GM10266 (cell line): ENCODE results near the gene ULK4.

ENCODE experiments used
- DNase-seq: peaks from one replicate; pipeline ENCODE4 v3.0.0; 2012; ENCODE audit errors: extremely low spot score
- TF ChIP-seq, protein P1 (sequence below): IDR thresholded peaks from 2 replicates; pipeline ENCODE4 v1.5.1; 2012; ENCODE audit warnings: mild to moderate bottlenecking, low read depth; ENCODE audit not compliant: control insufficient read depth, insufficient read depth; ENCODE audit errors: missing control alignments

Gene ULK4

DNA sequence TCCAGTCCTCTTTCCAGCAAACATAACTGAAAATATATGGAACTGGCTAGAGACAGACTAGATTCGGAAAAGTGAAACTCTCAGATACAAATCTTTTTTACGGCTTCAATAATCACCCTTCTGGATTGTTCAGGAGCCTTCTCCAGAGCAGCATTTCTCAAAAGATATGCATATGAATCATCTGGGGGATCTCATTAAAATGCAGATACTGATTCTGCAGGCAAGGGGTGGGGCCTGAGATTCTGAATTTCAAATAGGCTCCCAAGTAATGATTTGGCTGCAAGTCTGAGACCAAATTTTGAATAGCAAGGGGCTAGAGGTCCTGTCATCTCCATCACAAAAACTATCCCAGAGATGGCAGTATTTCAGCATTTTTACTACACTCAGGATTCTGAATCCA lies 597.2 kb downstream of the ULK4 start:
- TF ChIP-seq, protein P1, sequence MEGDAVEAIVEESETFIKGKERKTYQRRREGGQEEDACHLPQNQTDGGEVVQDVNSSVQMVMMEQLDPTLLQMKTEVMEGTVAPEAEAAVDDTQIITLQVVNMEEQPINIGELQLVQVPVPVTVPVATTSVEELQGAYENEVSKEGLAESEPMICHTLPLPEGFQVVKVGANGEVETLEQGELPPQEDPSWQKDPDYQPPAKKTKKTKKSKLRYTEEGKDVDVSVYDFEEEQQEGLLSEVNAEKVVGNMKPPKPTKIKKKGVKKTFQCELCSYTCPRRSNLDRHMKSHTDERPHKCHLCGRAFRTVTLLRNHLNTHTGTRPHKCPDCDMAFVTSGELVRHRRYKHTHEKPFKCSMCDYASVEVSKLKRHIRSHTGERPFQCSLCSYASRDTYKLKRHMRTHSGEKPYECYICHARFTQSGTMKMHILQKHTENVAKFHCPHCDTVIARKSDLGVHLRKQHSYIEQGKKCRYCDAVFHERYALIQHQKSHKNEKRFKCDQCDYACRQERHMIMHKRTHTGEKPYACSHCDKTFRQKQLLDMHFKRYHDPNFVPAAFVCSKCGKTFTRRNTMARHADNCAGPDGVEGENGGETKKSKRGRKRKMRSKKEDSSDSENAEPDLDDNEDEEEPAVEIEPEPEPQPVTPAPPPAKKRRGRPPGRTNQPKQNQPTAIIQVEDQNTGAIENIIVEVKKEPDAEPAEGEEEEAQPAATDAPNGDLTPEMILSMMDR, result no peak

DNA sequence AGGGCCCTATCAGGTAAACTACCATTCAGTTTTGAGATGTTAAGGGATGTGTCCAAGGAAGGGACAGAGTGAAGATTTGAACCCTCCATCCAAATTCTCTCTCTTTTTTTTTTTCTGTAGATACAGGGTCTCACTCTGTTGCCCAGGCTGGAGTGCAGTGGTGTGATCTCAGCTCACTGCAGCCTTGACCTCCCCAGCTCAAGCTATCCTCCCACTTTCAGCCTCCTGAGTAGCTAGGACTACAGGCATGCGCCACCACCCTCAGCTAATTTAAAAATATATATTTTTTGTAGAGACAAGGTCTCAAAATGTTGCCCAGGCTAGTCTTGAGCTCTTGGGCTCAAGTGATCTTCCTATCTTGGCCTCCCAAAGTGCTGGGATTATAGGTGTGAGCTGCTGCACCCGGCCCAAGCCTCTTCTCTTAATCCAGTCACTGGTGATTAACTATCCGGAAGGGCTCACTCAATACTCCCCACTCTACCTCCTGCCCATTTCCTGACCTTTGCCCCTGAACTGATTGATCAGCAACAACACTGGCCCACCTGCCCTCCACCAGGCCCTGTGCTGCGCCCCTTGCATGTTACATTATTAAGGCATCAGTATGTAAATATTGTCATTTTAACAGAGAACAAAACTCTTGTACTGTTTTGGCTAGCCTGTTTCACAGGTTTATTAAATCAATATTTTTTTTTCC lies 597.9 kb downstream of the ULK4 start:
- TF ChIP-seq, protein P1, result no peak
- DNase-seq, result no peak

More for the DNA sequence above, 597.2 kb downstream of the ULK4 start:
- DNase-seq, result no peak

DNA sequence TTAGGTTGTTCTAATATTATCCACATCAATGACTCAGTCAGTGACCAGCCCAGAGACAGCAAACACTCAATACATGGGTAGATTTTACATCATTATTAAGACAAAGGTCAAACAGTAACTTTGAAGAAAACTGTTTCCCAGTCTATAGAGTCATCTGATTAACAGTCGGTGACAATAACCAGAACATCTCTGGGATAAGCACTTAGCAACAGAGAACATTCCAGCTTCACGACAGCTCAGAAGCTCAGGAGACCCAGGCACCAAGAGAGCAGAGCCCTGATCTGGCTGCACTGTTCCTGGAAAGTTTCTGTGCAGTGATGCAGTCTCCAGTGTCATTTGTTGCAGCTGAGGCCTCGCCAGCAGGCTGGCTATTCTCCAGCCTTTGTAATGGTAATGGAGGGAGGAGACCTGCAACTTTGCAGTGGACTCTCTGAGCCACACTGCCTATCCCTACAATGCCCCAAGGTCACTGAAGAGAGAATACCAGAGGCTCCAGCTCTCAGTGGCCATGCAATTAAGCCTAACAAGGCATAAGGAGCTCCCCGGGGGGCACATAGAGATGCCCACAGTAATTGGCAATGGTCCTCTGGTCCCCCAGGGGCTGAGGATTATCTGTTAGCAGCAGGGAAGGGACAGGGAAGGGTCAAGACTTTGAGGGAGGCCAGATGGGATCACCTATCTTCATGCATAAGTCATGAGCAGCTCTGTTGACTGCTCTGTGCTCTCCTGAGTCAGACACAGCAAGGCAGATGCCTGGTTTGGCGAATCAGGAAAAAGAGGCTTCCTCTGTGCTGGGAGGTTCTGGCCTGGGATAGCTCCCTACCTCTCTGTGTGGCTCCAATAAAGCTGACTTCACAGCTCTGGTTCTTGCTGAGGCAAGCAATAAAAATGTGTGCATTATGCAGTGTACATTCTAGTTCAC lies 599.0 kb downstream of the ULK4 start:
- TF ChIP-seq, protein P1, result no peak
- no peak for DNase-seq

DNA sequence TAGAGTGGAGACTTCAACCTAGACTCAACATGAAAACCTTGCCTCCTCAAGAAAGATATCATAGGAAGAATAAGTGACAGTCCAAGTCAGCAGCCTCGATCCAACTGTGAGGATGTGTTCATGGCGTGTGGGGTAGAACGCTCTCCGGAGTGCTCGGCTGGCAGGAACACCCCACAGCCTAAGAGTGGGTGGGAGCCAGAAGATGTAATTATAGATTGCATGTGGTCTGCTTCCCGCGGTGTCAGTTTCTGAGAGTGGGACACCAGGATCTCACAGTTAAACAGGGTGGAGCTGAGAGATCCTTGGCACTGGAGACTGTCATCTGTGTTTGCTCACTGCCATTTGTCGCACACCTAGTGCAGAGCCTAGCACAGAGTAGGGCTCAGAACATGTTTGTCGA lies 604.6 kb downstream of the ULK4 start:
- no peak for DNase-seq
- TF ChIP-seq, protein P1, result no peak

DNA sequence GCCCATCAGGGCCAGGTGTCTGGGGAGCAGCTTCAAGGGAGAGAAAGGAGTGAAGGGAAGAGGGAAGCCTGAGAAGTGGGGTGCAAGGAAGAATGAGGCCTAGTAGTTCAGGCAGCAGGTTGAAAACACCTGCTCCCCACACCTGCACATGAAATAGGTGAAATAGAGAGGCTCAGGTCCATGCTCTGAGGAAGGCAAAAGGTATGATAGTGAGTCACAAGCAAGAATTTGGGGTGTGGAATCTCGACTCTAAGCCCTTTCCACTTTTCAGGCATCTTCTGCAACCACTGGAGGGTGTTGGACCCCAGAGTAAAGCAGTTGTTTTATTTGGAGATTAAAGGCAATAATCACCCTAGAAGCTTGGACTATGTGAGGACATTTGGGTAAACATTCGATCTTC lies 605.1 kb downstream of the ULK4 start:
- no peak for DNase-seq
- TF ChIP-seq, protein P1, result no peak

DNA sequence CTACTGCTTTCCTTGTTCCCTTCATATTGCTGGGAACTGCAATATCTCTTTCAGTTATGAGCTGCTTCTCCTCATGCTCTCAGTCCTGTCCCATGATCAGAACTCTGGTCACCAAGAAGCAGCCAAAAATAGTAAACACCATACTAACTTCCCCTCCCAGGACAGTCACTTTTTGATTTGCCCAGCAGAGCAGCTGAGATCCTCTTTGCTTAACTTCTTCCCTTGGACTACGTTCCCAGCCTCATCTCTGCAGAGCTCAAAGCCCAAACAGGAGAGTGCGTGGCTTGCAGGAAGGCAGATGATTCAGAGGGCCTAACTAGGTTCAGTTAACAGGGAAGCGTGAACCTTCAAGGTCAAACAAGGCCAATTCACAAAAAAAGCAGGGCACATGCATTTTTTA lies 609.4 kb downstream of the ULK4 start:
- DNase-seq, result no peak
- TF ChIP-seq, protein P1, result no peak

DNA sequence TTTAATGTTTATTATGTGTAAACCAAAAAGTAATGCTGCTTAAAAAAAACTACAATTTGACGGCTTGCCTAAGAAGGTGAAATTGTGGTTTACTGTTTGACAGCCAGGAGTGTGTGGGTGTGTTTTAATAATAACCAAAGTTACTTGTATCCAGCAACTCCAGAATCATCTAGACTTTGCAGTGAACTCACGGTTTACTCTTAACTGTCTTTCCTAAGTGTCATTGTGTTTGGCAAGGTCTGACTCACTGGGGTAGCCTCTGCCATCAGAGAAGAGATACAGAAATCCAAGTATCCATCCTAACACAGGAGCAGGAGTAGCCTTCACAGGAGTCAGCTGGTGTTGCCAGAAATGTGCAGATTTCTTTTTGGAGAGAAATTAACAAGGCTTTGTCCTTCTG lies 611.5 kb downstream of the ULK4 start:
- TF ChIP-seq, protein P1, result no peak

More for the DNA sequence above, 611.5 kb downstream of the ULK4 start:
- no peak for DNase-seq
